Muscle of back (tissue), 11 donors: ENCODE results near the gene ARL5B. TPM values are rescaled to one million over a fixed set of nuclear protein-coding genes. Genes with fewer than 3 reads are reported as not detected.

Experiments used
- DNase-seq, 3 donors: peaks; one replicate each; pipeline versions ENCODE4 v3.0.0 to v3.0.0-alpha.2; 2013
- polyA plus RNA-seq, 10 donors: library from polyadenylated mRNA; unstranded; fragments of 120-200 nt; gene quantifications; one replicate each; pipeline ENCODE4 v1.2.1, GENCODE V29; 2013; ENCODE audit not compliant: insufficient read length in 10 of 10

Gene ARL5B
- polyA plus RNA-seq, 10 donors, result 19.3 to 29.7 (median 26.2) TPM

DNA sequence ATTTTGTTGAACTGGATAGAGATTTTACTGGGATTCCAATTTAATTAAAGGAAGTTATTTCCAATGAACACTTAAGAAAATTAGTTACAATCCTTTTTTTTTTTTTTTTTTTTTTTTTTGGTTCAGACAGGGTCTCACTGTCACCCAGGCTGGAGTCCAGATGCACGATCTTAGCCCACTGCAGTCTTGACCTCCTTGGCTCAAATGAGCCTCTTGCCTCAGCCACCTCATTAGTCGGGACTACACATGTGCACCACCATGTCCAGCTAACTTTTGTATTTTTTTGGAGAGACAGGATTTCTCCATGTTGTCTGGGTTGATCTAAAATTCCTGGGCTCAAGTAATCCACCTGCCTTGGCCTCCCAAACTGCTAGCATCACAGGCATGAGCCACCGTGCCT, 2.5 kb upstream of the ARL5B start:
- DNase-seq, result no peak

DNA sequence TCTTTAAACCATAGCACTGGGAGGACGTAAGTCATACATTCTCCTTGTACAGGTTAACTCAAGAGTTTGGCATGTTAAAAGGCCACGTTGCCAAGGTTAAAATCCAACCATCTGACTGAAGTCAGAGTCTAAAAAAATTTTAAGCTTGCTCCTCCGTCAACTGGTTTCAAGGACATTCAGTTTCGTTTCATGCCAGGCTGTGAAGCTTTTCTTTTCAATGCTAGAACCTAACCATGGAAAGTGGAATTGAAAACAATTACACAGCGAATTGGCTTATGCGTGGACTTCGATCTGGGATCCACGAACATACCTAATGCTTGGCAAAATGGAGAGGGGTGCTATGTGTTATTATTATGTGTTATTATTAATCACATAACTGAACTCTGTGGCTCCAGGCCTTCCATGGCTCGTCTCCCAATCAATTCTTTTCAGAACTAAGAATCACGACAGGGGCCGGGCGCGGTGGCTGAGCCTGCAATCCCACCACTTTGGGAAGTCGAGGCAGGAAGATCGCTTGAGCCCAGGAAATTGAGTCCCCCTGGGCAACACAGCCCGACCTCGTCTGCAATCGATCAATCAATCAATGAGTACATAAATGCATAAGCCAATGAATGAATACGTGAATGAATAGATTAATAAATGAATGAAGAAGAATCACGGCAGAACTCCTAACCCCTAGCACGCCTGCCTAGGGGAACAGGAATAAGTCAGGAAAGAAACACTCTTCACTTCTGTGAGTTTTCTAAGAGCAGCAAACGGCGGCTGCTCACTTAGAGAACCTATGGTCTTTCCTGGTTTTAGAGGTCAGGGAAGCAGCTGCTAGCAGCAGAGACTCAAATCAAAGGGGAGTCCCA, 733 bp upstream of the ARL5B start:
- DNase-seq, result peak in 2 of 3 donors; percentile 35 to 74

DNA sequence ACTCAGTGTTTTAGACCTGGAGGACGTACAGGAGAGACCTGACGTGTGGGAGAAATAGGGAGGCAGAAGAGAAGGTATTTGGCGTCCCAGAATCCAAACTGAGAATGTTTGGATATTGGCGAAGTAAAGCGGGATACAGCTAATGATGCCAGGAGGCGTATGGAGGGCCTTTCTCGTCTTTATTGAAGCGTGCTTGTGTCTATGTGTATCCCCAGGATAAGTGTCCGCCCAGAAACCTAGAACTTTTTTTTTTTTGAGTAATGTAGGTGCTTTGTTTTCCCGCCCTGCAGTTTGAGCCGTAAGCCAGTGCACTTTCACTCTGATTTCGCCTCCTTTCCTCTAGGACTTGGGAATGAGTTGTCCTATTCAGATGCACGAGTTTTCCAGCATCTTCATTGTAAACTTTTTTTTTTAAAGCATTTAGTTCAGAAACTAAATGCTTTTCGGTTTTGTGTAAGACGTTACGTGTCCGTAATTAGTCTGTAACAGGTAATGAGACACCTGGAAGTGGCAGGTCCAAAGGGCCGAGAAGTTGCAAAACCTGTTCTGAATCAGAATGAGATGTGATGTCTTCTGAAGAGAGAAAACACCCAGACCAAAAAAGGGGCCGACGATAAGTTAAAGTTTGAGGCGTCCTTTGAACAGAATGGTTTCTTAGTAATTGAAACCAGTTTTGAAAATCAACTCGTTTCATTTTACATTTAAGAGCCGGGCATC, 746 bp downstream of the ARL5B start:
- DNase-seq, result peak in 2 of 3 donors; percentile 18 to 20

DNA sequence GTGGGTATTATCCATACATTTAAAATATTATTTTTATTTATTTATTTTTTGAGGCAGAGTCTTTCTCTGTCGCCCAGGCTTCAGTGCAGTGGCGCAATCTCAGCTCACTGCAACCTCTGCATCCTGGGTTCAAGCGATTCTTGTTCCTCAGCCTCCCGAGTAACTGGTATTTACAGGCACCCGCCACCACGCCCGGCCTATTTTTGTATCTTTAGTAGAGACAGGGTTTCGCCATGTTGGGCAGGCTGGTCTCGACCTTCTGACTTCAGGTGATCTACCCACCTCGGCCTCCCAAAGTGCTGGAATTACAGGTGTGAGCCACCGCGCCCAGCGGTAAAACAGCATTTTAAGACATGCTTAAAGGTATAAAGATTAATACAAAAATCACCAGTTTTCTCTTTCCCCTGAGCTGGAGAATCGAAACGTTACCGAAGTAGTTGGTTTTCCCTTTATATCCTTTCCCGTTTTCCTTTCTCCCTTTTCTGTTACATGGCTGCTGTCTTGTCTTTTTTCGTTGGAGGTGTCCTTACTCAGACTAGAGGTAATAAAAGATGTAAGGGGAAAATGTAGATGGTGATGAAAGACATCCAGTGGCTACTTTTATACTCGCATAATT, 1.7 kb downstream of the ARL5B start:
- DNase-seq, result no peak

DNA sequence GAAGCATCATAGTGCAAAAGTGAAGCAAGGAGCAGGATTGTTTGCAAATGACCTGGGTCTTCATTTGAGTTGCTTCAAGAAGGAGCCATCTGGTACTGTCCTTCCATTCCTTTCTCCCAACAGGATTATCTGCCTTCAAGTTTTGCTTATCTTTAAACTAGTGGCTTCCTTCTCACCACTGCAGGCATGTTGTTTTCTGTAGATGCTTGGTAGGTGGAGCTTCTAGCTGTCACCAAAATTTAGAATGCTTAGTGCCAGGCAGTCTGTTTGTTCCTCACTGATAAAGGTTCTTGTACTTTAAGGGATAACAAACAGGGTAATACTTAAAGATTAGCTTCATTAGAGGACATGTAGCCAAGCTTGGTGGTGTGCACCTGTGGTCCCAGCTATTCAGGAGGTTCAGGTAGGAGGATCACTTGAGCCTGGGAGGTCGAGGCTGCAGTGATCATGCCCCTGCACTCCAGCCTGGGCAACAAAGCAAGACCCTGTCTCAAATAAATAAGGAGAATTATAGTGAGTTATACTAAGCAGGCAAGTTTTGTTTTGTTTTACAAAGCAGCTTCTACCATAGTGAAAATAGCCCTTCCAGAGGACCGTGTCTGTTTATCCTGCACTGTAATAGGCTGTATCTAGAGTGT, 5.7 kb downstream of the ARL5B start:
- no peak for DNase-seq

DNA sequence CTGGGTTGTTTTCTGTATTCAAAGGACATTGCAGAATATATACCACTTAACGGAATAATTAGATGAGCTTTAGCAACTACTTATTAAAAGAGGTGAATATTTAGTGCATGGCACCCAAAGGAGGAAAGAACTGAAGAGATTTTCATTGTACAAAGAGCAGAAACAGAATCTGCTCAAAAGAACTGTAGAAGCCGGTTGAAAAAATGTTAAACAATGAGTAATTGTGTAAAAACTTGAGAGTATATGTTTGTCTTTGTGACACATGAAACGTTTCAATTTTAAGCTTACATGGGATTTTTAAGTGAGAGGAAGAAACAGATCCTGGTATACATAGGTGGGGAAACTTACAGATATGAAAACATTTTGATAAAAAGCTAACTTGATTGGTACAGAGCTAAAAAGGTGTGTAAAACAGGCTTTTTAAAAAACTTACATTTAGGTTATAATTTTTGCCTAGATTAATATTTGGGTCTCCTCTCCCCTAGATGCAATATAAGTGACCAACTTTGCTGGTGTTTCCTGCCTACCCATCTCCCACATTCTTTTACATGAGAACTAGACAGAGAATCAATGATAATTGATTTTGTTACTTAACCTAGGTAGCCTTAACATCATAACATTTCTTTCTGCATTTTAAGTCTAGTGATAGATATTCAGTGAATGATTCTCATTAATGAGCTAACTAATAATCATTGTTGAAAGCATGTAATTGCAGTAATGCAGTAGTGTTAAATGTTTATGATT, 6.8 kb downstream of the ARL5B start:
- DNase-seq, result no peak

DNA sequence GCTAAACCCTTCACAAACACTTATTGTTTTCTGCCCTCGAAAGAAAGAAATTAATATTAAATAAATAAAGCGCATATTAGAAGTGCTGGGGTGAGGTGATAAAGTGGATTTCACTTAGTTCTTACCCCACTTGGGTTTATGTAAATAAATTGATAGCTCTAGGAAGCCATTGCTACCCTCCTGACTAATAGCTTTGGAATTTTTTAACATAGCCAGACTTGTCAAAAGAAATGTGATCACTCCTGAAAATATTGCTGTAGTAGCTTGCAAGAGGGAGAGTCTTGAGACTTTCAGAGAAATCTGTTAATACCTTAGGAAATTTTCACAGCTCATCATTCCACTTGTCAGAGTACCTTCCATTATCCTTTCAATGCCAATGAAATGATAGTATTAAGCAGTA, 7.6 kb downstream of the ARL5B start:
- no peak for DNase-seq

DNA sequence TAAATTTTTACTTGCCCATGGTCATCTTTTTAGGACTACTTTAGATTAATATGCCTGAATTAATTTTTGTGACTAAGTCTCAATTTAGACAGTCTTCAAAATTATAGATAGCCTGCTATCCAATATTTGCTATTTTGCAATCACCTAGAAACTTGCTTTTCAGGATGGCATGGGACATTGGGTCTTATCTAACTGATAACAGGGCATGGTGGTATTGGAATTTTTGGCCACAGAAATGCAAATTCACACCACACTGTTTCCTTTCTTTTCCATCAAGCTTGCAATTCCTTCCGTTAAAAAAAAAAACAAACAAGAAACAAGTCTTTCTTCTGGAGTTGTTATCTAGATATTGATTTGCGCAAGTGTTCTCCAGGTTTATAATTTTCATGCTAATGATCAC, 8.8 kb downstream of the ARL5B start:
- no peak for DNase-seq

DNA sequence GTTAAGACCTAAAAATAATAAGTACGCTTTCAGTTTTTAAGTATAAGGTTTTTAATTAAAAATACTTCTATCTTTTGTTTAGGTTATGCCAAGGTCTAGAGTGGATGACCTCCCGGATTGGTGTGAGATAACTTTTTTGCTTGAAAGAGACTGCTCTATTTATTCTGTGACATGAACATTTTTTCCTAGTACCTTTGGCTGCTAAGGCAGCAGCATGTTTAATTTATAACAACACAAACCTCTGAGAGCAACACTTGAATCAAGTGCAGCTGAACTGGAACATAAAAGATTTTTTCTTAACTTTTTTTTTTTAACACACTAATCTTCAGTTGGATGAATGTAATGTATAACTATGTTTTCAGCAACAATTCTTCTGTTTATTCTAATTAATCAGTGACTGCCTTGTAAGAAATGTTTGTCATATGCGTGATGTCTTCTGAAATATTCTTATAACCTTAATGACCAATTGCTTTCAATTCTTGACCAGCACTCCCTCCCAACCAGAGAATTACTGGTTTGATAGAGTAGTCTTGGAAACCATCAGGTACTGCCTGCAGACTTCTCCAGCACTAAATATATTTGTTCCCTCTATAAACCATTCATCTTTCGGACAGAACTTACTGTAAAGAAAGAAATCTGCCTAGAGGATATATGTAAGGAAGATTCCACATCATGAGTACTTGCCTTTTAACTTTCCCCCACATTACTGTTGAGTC, 16.0 kb downstream of the ARL5B start:
- no peak for DNase-seq

DNA sequence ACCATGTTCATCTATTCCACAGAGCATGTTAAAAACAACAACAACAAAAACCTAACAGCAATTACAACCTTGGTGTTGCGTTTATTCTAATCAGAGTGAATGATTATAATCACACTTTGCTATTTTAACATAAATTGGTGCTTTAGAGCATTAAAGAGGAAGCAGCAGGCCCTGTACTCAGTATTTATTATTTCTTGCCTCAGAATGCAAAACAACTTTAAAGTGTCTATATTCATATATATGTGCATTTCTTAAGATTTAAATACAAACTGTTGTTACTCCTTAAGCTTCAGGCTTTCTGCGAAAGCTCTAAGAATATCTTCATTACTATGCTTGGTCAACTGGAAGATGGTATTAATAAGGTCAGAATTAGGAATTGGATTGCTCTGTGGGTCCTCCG, 21.5 kb downstream of the ARL5B start:
- DNase-seq, result no peak

DNA sequence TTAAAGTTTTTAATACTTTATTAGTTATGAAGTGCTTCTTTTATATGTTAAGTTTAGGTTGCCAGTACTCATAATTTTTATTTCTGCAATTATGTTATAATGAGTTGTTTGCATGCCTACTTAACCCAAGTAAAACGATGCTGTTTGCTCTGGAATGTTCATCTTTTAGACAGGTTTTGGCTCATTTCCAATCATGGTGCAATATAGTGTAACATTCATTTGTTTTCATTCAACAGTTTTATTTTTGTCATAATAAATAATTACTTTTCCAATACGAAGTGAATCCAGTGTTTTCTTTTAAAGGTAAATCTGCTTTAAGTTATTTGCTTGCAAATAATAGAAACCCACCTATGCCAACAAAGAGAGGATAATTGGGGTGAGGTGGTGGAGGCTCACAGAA, 22.1 kb downstream of the ARL5B start:
- peak in 1 of 3 donors; percentile 15 for DNase-seq

DNA sequence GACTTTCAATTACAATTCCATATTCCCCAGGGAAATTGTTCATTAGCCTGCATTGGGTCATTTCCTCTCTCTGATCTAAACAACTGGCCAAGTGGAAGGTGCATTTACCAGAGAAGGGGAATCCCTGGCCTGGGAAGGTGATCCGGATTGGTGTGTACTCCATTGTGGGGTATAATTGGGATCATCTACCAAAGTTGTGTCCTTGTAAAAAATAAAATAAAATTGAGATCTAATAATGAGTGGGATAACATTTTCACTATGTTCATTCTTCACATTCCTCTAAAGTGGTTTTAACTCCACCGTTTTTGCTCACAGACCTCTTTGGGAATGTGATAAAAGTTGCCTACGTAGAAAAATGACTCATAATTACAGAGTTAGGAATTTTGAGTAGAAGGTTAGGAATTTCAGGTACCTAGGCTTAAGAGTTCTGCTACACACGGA, 22.8 kb downstream of the ARL5B start:
- DNase-seq, result peak in 1 of 3 donors; percentile 54

DNA sequence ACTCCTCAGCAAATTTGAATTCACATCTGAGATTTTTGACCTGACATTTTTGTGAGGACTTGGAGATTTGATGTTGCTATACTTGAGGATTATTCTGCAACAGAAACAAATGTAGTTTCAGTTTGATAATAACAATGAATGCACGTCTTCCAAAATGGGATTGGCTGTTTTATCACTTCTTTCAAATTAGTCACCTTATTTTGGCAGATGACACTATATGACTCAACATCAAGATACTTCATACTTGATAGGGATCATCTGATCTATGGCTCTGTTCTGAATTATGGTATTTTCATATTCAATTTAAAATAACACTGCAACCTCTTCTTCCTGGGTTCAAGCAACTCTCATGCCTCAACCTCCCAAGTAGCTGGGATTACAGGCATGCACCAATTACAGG, 24.2 kb downstream of the ARL5B start:
- peak in 1 of 3 donors; percentile 47 for DNase-seq

DNA sequence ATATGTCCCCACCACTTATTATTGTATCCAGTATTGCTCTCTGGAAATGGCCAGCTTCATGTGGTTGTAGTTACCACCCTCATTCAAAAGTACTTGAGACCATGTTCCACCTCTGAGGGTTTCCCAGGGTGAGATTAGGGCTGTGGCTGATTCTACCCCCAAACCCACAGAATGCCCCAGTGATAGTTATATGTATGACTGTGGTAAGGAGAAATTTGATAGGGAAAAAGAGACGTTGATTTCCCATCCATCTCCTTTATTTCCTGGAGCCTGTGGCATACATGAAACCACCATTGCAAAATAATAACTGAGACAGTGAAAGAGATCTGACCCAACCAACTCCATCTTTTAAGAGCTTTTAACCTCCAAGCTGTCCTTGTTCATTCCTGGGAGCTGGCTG, 25.2 kb downstream of the ARL5B start:
- no peak for DNase-seq

DNA sequence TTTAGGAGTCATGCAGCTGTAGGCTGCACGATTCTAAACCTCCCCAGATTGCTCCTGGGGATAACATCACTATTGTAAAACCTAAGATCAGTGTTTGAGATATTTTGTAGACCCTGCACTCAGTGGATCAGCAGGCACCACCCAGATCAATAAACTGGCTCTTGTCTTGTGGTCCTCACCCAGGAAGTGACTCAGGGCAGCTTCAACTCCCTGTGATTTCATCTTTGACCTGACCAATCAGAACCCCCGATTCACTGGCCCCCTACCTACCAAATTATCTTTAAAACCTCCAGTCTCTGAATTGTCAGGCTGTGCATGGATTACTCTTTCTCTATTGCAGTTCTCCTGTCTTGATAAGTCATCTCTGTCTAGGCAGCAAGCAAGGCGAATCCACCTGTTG, 25.7 kb downstream of the ARL5B start:
- no peak for DNase-seq

DNA sequence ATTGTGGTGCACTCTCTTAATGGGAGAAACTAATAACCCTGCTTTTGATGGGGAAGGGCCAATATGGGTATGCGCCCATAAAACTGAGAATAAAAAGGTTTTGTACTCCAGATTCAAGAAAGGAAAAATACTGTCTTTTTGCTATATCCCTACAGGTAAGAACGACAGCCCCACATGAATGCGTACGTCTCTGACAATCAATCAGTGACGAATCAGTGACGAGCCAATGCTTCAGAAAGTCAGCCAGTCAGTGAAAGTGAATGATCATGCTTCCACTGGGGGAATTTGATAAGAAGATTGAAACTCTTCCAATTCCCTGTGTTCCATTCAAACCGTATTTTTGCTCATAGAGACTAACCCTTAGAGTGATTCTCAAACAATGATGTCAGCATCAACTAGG, 26.3 kb downstream of the ARL5B start:
- DNase-seq, result no peak

DNA sequence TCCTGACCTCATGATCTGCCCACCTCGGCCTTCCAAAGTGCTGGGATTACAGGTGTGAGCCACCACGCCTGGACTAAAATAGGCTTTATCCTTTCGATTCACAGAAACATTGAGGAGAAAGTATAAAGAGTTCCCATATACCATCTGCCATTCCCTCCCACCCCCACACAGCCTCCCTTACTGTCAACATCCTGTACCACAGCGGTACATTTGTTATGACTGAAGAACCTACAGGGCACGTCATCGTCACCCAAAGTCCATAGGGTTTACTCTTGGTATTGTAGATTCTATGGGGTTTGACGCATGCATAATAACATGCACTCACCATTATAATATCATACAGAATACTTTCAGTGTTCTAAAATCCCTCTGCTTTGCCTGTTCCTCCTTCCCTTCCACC, 28.0 kb downstream of the ARL5B start:
- no peak for DNase-seq

DNA sequence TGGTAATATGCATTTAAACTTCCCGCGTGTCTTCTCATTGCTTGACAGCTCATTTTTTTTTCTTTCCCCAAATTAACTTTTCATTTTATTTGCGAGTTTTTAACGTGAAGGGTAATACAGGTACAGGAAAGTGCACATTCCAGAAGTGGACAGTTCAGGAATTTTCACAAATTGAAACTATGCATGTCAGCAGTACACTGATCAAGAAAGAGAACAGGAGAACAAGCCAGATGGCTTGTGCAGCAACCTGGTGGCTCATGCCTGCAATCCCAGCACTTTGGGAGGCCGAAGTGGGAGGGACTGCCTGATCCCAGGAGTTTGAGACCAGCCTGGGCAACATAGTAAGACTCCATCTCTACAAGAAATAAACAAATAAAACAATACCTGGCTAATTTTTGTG, 28.5 kb downstream of the ARL5B start:
- no peak for DNase-seq

DNA sequence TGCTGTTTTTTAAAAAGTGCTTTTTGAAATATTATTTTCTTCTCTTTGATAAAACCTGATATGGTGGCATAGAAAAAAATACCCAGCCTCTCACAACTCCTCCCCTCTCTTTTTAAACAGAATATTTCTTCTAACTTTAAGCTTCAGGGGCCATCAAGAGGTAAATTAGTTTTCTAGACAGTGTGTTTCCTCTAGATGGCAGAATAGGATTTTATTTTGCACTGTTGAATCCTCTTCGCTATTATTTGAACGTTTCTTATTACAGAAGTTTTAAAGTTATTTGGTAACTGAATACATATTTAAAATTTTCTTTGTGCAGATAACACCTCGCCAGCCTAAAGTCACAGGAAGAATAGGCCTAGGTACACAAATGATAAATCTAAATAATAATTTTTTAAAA, 30.3 kb downstream of the ARL5B start:
- DNase-seq, result peak in 2 of 3 donors; percentile 13 to 29

DNA sequence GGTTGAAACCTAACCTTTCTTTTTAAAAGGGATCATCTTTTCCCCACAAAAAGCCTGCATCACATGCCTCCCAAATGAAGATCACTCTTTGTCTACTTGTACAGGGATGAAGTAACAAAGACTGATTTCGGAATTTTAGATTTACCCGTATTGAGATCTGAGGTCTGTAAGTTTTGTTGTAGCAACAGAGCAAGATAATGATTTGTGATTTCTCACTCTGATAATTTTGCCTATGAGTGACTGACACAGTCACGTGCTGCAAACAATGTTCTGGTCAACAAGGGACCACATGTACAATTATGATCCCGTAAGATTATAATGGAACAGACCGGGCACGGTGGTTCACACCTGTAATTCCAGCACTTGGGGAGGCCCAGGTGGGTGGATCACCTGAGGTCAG, 31.3 kb downstream of the ARL5B start:
- no peak for DNase-seq
